ENCODE results near the gene SYNPO2.

GRCh38 chr4:119100655-119101054, 212.0 kb downstream of the SYNPO2 start:
- TF ChIP-seq CTCF (IDR thresholded peaks at IDR 0.05 in 8 of 11, conservative IDR thresholded peaks at IDR 0.05 in 3 of 11), result no peak
- TF ChIP-seq POLR2A (IDR thresholded peaks at IDR 0.05), result no peak
- TF ChIP-seq POLR2AphosphoS5 (IDR thresholded peaks at IDR 0.05), result no peak
